ENCODE results near the gene ASB4.

ASB4 gene

GRCh38 chr7:95540366-95540765, 54.6 kb downstream of the ASB4 start:
- TF ChIP-seq CTCF (IDR thresholded peaks at IDR 0.05; ENCODE audit: low read depth, low read length, missing control alignments), result no peak
- no peak overlapping the region for H3K4me3 ChIP-seq (ENCODE audit: low read depth, low read length)
- in situ Hi-C loops (cut with HindIII; ENCODE audit: low sequenced_read_pairs), result no loop called here
- DNase-seq (ENCODE audit: low read depth), result no peak

- no peak for DNase-seq (ENCODE audit: low read depth)
- no peak for TF ChIP-seq CTCF (IDR thresholded peaks at IDR 0.05; ENCODE audit: low read depth, low read length, missing control alignments)
- H3K4me3 ChIP-seq (ENCODE audit: low read depth, low read length), result no peak overlapping the region
- in situ Hi-C loops (cut with HindIII; ENCODE audit: low sequenced_read_pairs), result no loop called here
These were observed 57.6 kb downstream of the ASB4 start for GRCh38 chr7:95543312-95543711.

GRCh38 chr7:95544171-95544570, 58.4 kb downstream of the ASB4 start:
- DNase-seq (ENCODE audit: low read depth), result no peak
- TF ChIP-seq CTCF (IDR thresholded peaks at IDR 0.05; ENCODE audit: low read depth, low read length, missing control alignments), result no peak
- H3K4me3 ChIP-seq (ENCODE audit: low read depth, low read length), result no peak overlapping the region
- in situ Hi-C loops (cut with HindIII; ENCODE audit: low sequenced_read_pairs), result no loop called here

GRCh38 chr7:95545007-95545615, 59.4 kb downstream of the ASB4 start:
- peak; percentile 31 for DNase-seq (ENCODE audit: low read depth)
- in situ Hi-C loops (cut with HindIII; ENCODE audit: low sequenced_read_pairs), result no loop called here
- TF ChIP-seq CTCF (IDR thresholded peaks at IDR 0.05; ENCODE audit: low read depth, low read length, missing control alignments), result peak; percentile 82
- no peak overlapping the region for H3K4me3 ChIP-seq (ENCODE audit: low read depth, low read length)

- in situ Hi-C loops (cut with HindIII; ENCODE audit: low sequenced_read_pairs), result no loop called here
- DNase-seq (ENCODE audit: low read depth), result no peak
- H3K4me3 ChIP-seq (ENCODE audit: low read depth, low read length), result no peak overlapping the region
- no peak for TF ChIP-seq CTCF (IDR thresholded peaks at IDR 0.05; ENCODE audit: low read depth, low read length, missing control alignments)
These were observed 59.9 kb downstream of the ASB4 start for GRCh38 chr7:95545673-95546072.

- no peak for DNase-seq (ENCODE audit: low read depth)
- in situ Hi-C loops (cut with HindIII; ENCODE audit: low sequenced_read_pairs), result no loop called here
- no peak for TF ChIP-seq CTCF (IDR thresholded peaks at IDR 0.05; ENCODE audit: low read depth, low read length, missing control alignments)
- no peak overlapping the region for H3K4me3 ChIP-seq (ENCODE audit: low read depth, low read length)
These were observed 60.9 kb downstream of the ASB4 start for GRCh38 chr7:95546647-95547046.

All from astrocyte of the cerebellum (primary cell).